Caco-2 (cell line): ENCODE measurements around the gene SALL4. TPM values are rescaled to one million over a fixed set of nuclear protein-coding genes. Genes with fewer than 3 reads are reported as not detected.

ENCODE experiments used
- BruUV-seq: library from RNA; stranded (reverse); fragments of 400-500 nt; replicated peaks from 2 replicates; lab custom pipeline; 2021; lab: Mats Ljungman, UMichigan
- CTCF ChIA-PET: fragments of 300-600 bp; sonication (Branson Sonifier 250); formaldehyde crosslinking; loops from one replicate; lab custom pipeline; 2022; ENCODE audit warnings: antibody characterized with exemption; lab: Charles Lee
- POLR2A ChIA-PET: fragments of 300-600 bp; sonication (Branson Sonifier 250); formaldehyde crosslinking; loops from one replicate; lab custom pipeline; 2022; ENCODE audit warnings: antibody characterized with exemption; lab: Charles Lee
- DNase-seq, 2 experiments: peaks; one replicate each; pipeline versions ENCODE4 v3.0.0 to v3.0.0-alpha.2; 2020 to 2022
- H3K27me3 ChIP-seq: replicated peaks from 2 replicates; pipeline ENCODE4 v1.6.0; 2011; ENCODE audit warnings: low read length; ENCODE audit not compliant: control insufficient read depth, insufficient read depth
- H3K36me3 ChIP-seq: 2 replicates; pipeline ENCODE4 v1.5.1; 2011; ENCODE audit warnings: low read length; ENCODE audit not compliant: control insufficient read depth, insufficient read depth
- H3K4me1 ChIP-seq: fragments of 250-450 bp; sonication (Bioruptor Pico); 2 replicates; pipeline ENCODE4 v1.5.1; 2020; ENCODE audit warnings: mild to moderate bottlenecking
- H3K4me3 ChIP-seq: 2 replicates; pipeline ENCODE4 v1.5.1; 2011; ENCODE audit warnings: low read depth, mild to moderate bottlenecking, control low read depth, low read length
- H3K9me3 ChIP-seq: fragments of 250-450 bp; sonication (Bioruptor Pico); 2 replicates; pipeline ENCODE4 v1.5.1; 2020; ENCODE audit warnings: mild to moderate bottlenecking, moderate library complexity
- H3K27ac Mint-ChIP-seq: one replicate; pipeline ENCODE4 v1.8.0; 2022; ENCODE audit warnings: mixed read lengths; ENCODE audit not compliant: unreplicated experiment
- H3K27me3 Mint-ChIP-seq: one replicate; pipeline ENCODE4 v1.8.0; 2022; ENCODE audit warnings: mixed read lengths; ENCODE audit not compliant: insufficient read depth, unreplicated experiment
- H3K36me3 Mint-ChIP-seq: one replicate; pipeline ENCODE4 v1.8.0; 2022; ENCODE audit warnings: mild to moderate bottlenecking, mixed read lengths; ENCODE audit not compliant: insufficient read depth, unreplicated experiment
- H3K4me1 Mint-ChIP-seq: one replicate; pipeline ENCODE4 v1.8.0; 2022; ENCODE audit warnings: low read depth, mixed read lengths; ENCODE audit not compliant: unreplicated experiment
- H3K4me3 Mint-ChIP-seq: one replicate; pipeline ENCODE4 v1.8.0; 2022; ENCODE audit warnings: mild to moderate bottlenecking, moderate library complexity, mixed read lengths; ENCODE audit not compliant: unreplicated experiment
- H3K9me3 Mint-ChIP-seq: one replicate; pipeline ENCODE4 v1.8.0; 2022; ENCODE audit warnings: mixed read lengths; ENCODE audit not compliant: unreplicated experiment
- intact Hi-C: fragments of 100-400 bp; cut with micrococcal nuclease; formaldehyde crosslinking; loops from one replicate; pipeline ENCODE4 v1.10.0; 2022; ENCODE audit not compliant: unreplicated experiment
- total RNA-seq: library from RNA; stranded (reverse); gene quantifications from 2 replicates; pipeline ENCODE4 v1.2.3, GENCODE V29; 2022
- TF ChIP-seq, protein P1 (sequence below), 2 experiments: fragments of 200-600 bp in 1 of 2; IDR thresholded peaks; 1 replicate in 1 of 2; 2 replicates in 1 of 2; pipeline versions ENCODE4 v1.5.1 to v1.8.0; 2011 to 2022; ENCODE audit warnings: antibody characterized with exemption in 1 of 2, control low read depth in 1 of 2, inconsistent platforms in 1 of 2, low read depth in 1 of 2, low read length in 1 of 2, mild to moderate bottlenecking in 1 of 2, moderate library complexity in 1 of 2; ENCODE audit not compliant: insufficient read depth in 1 of 2, severe bottlenecking in 1 of 2, unreplicated experiment in 1 of 2

Gene SALL4
- total RNA-seq, 1 experiment from 2014 or later = 75.8 TPM

DNA sequence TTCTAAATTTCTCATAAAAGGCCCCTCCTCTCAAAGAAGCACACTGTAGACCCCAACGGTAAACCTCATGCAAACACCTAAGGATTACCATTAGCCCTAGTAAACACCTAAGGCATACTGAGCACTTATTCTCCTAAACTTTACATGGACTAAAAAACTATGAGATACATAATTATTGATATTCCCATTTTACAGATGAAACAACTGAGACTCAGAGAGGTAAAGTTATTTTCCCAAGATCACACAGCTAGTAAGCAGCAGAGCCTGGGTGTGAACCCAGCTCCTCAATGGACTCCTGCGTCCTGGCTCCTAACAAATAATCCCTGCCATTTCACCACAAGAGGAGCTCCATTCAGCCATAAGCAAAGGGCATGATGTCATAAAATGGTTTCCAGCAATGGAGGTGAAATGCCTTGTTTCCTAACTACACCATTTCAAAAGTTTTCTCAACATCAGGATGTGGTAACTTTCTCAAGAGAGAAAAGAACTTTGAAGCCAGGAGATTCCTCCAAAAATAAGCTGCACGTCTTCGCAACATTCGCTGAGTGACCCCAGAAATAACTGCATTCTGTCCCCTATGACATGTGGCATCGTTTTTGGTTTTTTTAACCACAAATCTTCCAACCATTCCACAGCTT lies 38.2 kb downstream of the SALL4 start:
- CTCF ChIA-PET = interaction anchor here (1.1 to 1.6 kb wide), 4 partner anchors 33 to 297 kb away, joined by 3 to 6 read pairs (median 4); no protein-coding TSS in a partner anchor
- Mint-ChIP-seq H3K36me3 (peaks cover 58% of the 10 kb centered on the region), H3K27ac (peak overlapping the region; percentile 10), H3K9me3 (no peaks in the 10 kb centered on the region), H3K4me1 (peaks cover 41% of the 10 kb centered on the region), H3K27me3 (no peaks in the 10 kb centered on the region), H3K4me3 (no peak overlapping the region)
- no TSS peak for BruUV-seq
- Histone ChIP-seq H3K36me3 (no peaks in the 10 kb centered on the region; the same call in 1 of the 2 replicates), H3K4me3 (no peak overlapping the region), H3K4me1 (peaks cover 43% of the 10 kb centered on the region), H3K9me3 (peaks cover 6% of the 10 kb centered on the region; the same call in 1 of the 2 replicates), H3K27me3 (no peaks in the 10 kb centered on the region)
- TF ChIP-seq, protein P1, sequence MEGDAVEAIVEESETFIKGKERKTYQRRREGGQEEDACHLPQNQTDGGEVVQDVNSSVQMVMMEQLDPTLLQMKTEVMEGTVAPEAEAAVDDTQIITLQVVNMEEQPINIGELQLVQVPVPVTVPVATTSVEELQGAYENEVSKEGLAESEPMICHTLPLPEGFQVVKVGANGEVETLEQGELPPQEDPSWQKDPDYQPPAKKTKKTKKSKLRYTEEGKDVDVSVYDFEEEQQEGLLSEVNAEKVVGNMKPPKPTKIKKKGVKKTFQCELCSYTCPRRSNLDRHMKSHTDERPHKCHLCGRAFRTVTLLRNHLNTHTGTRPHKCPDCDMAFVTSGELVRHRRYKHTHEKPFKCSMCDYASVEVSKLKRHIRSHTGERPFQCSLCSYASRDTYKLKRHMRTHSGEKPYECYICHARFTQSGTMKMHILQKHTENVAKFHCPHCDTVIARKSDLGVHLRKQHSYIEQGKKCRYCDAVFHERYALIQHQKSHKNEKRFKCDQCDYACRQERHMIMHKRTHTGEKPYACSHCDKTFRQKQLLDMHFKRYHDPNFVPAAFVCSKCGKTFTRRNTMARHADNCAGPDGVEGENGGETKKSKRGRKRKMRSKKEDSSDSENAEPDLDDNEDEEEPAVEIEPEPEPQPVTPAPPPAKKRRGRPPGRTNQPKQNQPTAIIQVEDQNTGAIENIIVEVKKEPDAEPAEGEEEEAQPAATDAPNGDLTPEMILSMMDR (IDR thresholded peaks at IDR 0.05; ENCODE audit: insufficient read depth in 1 of 2, low read depth in 1 of 2, low read length in 1 of 2, severe bottlenecking in 1 of 2, unreplicated experiment in 1 of 2) = no peak
- DNase-seq = no peak
- POLR2A ChIA-PET = interaction anchor here (1.0 to 1.2 kb wide), 2 partner anchors 36 to 63 kb away, joined by 3 to 5 read pairs; no protein-coding TSS in a partner anchor
- intact Hi-C loops = no loop called here

DNA sequence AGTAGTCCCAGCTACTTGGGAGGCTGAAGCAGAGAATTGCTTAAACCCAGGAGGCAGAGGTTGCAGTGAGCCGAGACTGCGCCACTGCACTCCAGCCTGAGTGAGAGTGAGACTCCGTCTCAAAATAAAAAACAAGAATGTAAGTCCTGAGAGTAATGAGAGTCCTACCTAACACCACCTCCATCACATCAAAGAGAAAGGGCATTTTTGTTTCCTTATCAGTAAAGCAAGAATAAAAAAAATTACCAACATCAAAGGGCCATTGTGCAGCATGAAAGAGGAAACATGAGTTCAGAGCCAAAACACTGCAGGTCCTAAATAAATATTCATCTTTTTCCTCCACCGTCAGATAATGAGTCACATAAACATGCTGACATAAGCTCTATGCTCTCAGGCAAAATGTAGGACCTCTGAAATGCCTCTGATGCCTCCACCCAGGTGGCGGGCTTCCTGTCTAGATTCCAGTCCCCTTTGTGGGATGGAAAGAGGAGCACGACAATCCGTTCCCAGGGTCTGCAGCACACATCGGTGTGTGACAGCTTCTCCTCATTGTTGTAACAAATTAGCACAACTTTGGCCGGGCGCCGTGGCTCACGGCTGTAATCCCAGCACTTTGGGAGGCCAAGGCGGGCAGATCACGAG lies 41.3 kb downstream of the SALL4 start:
- no TSS peak for BruUV-seq

More for the DNA sequence above, 41.3 kb downstream of the SALL4 start:
- Mint-ChIP-seq H3K9me3 (no peaks in the 10 kb centered on the region), H3K4me3 (peak overlapping the region; percentile 27), H3K36me3 (peaks cover 55% of the 10 kb centered on the region), H3K4me1 (peaks cover 55% of the 10 kb centered on the region), H3K27me3 (no peaks in the 10 kb centered on the region), H3K27ac (peak overlapping the region; percentile 89)
- CTCF ChIA-PET = interaction anchor here (0.8 to 1.8 kb wide), 4 partner anchors 39 to 300 kb away, joined by 4 to 9 read pairs (median 5); no protein-coding TSS in a partner anchor
- POLR2A ChIA-PET = interaction anchor here (0.5 to 0.6 kb wide), 2 partner anchors 70 to 273 kb away, joined by 3 read pairs; no protein-coding TSS in a partner anchor
- TF ChIP-seq, protein P1 (IDR thresholded peaks at IDR 0.05; ENCODE audit: insufficient read depth in 1 of 2, low read depth in 1 of 2, low read length in 1 of 2, severe bottlenecking in 1 of 2, unreplicated experiment in 1 of 2) = no peak
- Histone ChIP-seq H3K9me3 (peaks cover 6% of the 10 kb centered on the region; the same call in 1 of the 2 replicates), H3K4me1 (peaks cover 52% of the 10 kb centered on the region), H3K4me3 (no peak overlapping the region), H3K36me3 (peaks cover 3% of the 10 kb centered on the region), H3K27me3 (no peaks in the 10 kb centered on the region)
- intact Hi-C loops = loop anchor here (1.0 kb wide), 2 partner anchors 17 to 58 kb away; no protein-coding TSS in a partner anchor
- peak; percentile 84 to 86 for DNase-seq
